DMS 273 treated with DMSO at 0.1 percent for 48 hours (cell line): ENCODE measurements around the gene TAF11L9.
"Not testable (repeated sequence)": the region's sequence is repeated elsewhere in the genome, so short reads cannot be mapped to it uniquely, and the experiment has no call there.

Experiments
- DNase-seq: peaks from one replicate; lab custom pipeline; 2025; lab: John Stamatoyannopoulos, UW

The TAF11L9 gene

DNA sequence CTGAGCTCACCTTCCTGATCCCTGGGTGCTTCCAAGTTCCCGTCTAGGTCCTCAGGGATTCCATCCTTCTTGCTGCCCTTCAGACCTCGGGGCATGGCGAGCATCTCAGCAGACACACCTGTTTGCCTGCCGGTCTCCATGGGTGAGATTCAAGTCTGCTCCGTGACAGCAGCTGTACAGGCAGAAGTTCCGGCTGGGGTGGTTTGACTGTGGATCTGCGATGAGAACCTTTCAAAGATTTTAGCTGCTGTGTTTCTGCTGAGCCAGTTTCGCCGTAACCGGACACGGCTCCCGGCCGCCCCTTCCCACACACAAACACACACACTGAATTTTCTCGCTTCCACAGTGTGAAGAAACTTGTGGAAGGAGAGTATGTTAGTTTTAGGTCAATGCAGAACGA, at the start of gene TAF11L9:
Gene TAF11L9, minus strand, starts transcription at position 140 of the 400 bp plus-strand sequence.
- not testable (repeated sequence) for DNase-seq

DNA sequence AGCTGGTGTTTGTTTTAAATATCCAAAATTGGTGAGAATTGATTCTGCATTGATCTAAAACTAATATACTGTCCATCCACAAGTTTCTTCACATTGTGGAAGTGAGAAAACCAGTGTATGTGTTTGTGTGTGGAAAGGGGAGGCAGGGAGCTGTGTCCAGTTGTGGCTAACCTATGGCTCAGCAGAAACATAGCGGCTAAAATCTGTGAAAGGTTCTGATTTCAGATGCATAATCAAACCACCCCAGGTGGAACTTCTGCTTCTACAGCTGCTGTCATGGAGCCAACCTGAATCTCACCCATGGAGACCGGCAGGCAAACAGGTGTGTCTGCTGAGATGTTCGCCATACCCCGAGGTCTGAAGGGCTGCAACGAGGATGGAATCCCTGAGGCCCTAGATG, 40.0 kb upstream of the TAF11L9 start, which contains the start of gene TAF11L14:
Gene TAF11L14, plus strand, starts transcription at position 301 of the 400 bp plus-strand sequence.
- no peak for DNase-seq

DNA sequence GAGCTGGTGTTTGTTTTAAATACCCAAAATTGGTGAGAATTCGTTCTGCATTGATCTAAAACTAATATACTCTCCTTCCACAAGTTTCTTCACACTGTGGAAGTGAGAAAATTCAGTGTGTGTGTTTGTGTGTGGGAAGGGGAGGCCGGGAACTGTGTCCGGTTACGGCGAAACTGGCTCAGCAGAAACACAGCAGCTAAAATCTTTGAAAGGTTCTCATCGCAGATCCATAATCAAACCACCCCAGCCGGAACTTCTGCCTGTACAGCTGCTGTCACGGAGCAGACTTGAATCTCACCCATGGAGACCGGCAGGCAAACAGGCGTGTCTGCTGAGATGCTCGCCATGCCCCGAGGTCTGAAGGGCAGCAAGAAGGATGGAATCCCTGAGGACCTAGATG, 37.6 kb upstream of the TAF11L9 start, which contains the start of gene TAF11L13:
Gene TAF11L13, plus strand, starts transcription at position 301 of the 400 bp plus-strand sequence.
- DNase-seq, result not testable (repeated sequence)

DNA sequence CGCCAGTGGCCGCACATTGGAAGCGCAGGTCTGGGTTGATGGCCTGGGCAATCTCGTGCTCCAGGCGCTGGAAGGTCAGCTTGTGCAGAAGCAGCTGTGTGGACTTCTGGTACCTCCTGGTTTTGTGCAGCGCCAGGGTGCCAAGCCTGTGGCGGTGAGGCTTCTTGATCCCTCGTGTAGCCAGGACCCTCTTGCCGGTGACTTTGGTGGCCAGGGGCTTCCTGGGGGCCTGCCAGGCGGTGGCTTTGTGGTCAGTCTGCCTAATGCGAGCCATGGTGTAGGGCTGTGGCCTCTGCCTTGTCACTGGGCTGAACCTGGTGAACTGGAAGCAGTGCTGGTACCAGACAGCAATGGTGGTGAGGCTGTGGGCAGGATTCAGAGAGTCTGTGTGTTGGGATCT, 31.5 kb upstream of the TAF11L9 start:
- DNase-seq, result no peak

DNA sequence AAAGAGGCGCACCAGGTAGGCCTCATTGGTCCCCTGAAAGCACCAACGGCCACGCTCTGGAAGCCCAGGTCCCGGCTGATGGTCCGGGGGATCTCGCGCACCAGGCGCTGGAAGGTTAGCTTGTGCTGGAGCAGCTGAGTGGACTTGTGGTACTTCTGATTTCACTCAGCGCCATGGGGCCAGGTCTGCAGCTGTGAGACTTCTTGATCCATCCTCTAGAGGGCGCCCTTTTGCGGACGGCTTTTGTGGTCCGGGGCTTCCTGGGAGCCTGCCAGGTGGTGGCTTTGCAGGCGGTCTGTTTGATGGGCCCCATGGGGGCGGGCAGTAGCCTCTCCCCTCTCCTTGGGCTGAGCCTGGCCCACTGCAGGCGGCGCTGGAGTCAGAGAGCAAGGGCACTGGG, 26.4 kb upstream of the TAF11L9 start:
- DNase-seq, result no peak

DNA sequence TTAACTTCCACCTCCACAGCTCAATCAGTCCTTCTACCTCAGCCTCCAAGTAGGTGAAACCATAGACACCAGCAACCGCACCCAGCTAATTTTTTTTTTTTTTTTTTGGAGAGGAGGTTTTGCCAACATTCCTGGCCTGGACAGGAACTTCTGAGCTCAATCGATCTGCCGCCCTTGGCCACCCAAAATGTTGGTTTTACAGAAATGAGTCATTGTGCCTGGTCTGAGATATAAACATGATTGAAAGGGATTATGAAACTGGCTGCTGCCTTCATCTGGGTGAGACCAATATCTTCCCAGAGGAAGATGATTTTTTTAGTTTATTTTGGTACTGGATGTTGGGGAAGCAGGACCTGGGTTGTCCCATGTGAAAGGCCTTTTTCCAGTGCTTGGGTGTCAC, 25.2 kb upstream of the TAF11L9 start:
- DNase-seq, result no peak

DNA sequence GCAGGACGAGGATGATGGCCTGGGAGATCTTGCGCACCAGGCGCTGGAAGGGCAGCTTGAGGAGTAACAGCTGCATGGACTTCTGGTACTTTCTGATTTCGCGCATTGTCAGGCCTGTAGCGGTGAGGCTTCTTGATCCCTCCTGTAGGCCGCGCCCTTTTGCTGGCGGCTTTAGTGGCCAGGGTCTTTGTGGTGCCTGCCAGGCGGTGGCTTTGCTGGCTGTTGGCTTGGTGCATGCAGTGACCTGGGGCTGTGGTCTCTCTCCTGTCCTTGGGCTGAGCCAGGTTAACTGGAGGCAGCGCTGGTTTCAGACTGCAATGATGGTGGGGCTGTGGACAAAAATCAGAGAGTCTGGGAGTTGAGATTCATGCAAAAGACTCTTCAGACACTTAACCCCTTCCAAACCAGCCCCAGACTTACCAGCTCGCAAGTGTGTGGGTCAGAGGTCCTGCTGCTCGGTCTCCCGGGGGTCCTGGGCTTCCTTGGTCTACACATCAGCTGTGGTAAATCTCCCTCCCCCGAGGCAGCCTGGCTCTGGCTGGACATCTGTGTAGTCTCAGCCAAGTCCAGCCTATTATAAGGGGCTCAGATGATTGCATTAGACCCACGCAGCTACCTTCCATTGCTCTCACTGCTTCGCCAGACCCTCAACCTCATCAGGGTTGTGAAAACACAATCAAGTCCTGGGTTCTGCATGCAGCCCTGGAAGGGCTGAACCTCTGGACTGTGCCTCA, 20.8 kb upstream of the TAF11L9 start:
- no peak for DNase-seq

DNA sequence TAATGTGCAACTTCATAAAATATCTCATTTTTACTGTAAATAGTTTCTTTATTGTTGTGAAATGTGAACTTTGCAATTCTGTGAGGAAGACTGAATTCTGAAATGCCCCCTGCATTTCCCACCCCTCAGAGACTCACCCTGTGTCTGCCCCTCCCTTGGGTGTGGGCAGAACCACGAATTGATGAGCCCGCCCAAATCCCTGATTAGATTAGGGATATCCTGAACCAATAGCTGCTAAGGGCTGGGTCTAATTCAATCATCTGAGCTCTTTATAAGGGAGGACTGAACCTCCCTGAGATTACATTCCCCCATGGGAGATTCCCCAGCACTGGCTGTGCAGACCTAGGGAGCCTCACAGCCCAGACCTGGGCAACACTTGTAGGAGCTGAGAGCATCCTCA, 15.9 kb upstream of the TAF11L9 start, which contains the start of gene TAF11L12:
Gene TAF11L12, plus strand, starts transcription at position 301 of the 400 bp plus-strand sequence.
- DNase-seq, result not testable (repeated sequence)

DNA sequence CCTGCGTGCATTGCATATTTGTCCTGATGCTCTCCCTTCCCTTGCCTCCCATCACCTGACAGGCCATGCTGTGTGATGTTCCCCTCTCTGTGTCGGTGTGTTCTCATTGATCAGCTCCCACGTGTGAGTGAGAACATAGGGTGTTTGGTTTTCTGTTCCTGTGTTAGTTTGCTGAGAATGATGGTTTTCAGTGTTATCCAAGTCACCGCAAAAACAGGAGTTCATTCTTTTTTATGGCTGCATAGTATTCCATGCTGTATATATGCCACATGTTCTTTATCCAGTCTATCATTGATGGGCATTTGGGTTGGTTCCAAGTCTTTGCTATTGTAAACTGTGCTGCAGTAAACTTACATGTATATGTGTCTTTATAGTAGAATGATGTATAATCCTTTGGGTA, 13.3 kb upstream of the TAF11L9 start:
- DNase-seq, result not testable (repeated sequence)

DNA sequence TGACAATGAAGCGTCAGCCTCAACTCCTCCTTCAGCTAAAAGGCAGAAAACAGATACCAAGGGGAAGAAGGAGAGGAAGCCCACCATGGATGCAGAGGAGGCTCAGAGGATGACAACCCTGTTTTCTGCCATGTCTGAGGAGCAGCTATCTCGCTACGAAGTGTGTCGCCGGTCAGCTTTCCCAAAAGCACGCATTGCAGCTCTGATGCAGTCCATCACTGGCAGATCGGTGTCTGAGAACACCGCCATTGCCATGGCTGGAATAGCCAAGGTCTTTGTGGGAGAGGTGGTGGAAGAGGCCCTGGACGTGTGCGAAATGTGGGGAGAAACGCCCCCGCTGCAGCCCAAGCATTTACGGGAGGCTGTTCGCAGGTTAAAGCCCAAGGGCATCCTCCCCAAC, 10.8 kb upstream of the TAF11L9 start:
- no peak for DNase-seq

DNA sequence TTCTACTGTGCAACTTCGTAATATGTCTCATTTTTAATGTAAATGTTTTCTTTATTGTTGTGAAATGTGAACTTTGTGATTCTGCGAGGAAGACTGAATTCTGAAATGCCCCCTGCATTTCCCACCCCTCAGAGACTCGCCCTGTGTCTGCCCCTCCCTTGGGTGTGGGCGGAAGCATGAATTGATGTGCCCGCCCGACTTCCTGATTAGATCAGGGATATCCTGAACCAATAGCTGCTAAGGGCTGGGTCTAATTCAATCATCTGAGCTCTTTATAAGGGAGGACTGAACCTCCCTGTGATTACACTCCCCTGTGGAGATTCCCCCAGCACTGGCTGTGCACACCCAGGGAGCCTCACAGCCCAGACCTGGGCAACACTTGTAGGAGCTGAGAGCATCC, 9.7 kb upstream of the TAF11L9 start, which contains the start of gene TAF11L11:
Gene TAF11L11, plus strand, starts transcription at position 304 of the 400 bp plus-strand sequence.
- not testable (repeated sequence) for DNase-seq

DNA sequence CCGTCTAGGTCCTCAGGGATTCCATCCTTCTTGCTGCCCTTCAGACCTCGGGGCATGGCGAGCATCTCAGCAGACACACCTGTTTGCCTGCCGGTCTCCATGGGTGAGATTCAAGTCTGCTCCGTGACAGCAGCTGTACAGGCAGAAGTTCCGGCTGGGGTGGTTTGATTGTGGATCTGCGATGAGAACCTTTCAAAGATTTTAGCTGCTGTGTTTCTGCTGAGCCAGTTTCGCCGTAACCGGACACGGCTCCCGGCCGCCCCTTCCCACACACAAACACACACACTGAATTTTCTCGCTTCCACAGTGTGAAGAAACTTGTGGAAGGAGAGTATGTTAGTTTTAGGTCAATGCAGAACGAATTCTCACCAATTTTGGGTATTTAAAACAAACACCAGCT, 3.5 kb upstream of the TAF11L9 start, which contains the start of gene TAF11L10:
Gene TAF11L10, minus strand, starts transcription at position 101 of the 400 bp plus-strand sequence.
- not testable (repeated sequence) for DNase-seq

DNA sequence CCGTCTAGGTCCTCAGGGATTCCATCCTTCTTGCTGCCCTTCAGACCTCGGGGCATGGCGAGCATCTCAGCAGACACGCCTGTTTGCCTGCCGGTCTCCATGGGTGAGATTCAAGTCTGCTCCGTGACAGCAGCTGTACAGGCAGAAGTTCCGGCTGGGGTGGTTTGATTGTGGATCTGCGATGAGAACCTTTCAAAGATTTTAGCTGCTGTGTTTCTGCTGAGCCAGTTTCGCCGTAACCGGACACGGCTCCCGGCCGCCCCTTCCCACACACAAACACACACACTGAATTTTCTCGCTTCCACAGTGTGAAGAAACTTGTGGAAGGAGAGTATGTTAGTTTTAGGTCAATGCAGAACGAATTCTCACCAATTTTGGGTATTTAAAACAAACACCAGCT, 3.3 kb downstream of the TAF11L9 start, which contains the start of gene TAF11L8:
Gene TAF11L8, minus strand, starts transcription at position 101 of the 400 bp plus-strand sequence.
- DNase-seq, result not testable (repeated sequence)

DNA sequence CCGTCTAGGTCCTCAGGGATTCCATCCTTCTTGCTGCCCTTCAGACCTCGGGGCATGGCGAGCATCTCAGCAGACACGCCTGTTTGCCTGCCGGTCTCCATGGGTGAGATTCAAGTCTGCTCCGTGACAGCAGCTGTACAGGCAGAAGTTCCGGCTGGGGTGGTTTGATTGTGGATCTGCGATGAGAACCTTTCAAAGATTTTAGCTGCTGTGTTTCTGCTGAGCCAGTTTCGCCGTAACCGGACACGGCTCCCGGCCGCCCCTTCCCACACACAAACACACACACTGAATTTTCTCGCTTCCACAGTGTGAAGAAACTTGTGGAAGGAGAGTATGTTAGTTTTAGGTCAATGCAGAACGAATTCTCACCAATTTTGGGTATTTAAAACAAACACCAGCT, 8.5 kb downstream of the TAF11L9 start, which contains the start of gene TAF11L7:
Gene TAF11L7, minus strand, starts transcription at position 101 of the 400 bp plus-strand sequence.
- DNase-seq, result not testable (repeated sequence)
